Activated naive CD4-positive, alpha-beta T cell treated with anti-CD3 and anti-CD28 coated beads, Interleukin-2, amount 50 U/mL, for 72 hours (primary cell): Measurements from ENCODE around the gene POLR1F. TPM values are rescaled to one million over a fixed set of nuclear protein-coding genes. Genes with fewer than 3 reads are reported as not detected.
"Not testable (repeated sequence)": the region's sequence is repeated elsewhere in the genome, so short reads cannot be mapped to it uniquely, and the experiment has no call there.

ENCODE experiments used
- ATAC-seq, 2 donors: fragments of 150-1000 bp; cut with Tn5 transposase; 2 replicates each; pipeline ENCODE4 v1.10.0; 2021; ENCODE audit warnings: mild to moderate bottlenecking in 2 of 2, moderate library complexity in 2 of 2
- DNase-seq, 2 donors: peaks; one replicate each; pipeline ENCODE4 v3.0.0; 2021 to 2022; ENCODE audit warnings: low spot score in 2 of 2
- H3K27ac Mint-ChIP-seq, 2 donors: one replicate each; pipeline ENCODE4 v1.8.0; 2022; ENCODE audit warnings: mild to moderate bottlenecking in 2 of 2, mixed read lengths in 2 of 2
- H3K36me3 Mint-ChIP-seq, 2 donors: one replicate each; pipeline ENCODE4 v1.8.0; 2022; ENCODE audit warnings: mixed read lengths in 2 of 2
- H3K9me3 Mint-ChIP-seq, 2 donors: one replicate each; pipeline ENCODE4 v1.8.0; 2022; ENCODE audit warnings: mixed read lengths in 2 of 2
- total RNA-seq, 2 donors: library from RNA; stranded (reverse); gene quantifications; one replicate each; pipeline ENCODE4 v1.2.3, GENCODE V29; 2022

The POLR1F gene
- total RNA-seq, 2 donors from 2014 or later: 15.7 to 26.0 TPM

GRCh38 chr7:19692111-19692828 lies 16.6 kb downstream of the POLR1F start:
- ATAC-seq (no peak), DNase-seq (no peak)
- H3K36me3 Mint-ChIP-seq: peaks cover 0 to 6% of the 10 kb centered on the region in 2 donors
- no peak overlapping the region for H3K27ac Mint-ChIP-seq
- no peaks in the 10 kb centered on the region for H3K9me3 Mint-ChIP-seq

- H3K27ac Mint-ChIP-seq: no peak overlapping the region
- H3K9me3 Mint-ChIP-seq: peaks cover 0 to 4% of the 10 kb centered on the region in 2 donors
- ATAC-seq (no peak), DNase-seq (no peak)
- peaks cover 0 to 10% of the 10 kb centered on the region in 2 donors for H3K36me3 Mint-ChIP-seq
These were observed 18.1 kb downstream of the POLR1F start for GRCh38 chr7:19690736-19691135.

- H3K9me3 Mint-ChIP-seq, DNase-seq, H3K36me3 Mint-ChIP-seq, H3K27ac Mint-ChIP-seq, ATAC-seq: not testable (repeated sequence)
These were observed 19.7 kb downstream of the POLR1F start for GRCh38 chr7:19689130-19689529.

GRCh38 chr7:19681596-19681995 lies 27.2 kb downstream of the POLR1F start:
- Mint-ChIP-seq H3K27ac (no peak overlapping the region), H3K36me3 (peaks cover 0 to 4% of the 10 kb centered on the region in 2 donors), H3K9me3 (peaks cover 7 to 11% of the 10 kb centered on the region in 2 donors)
- ATAC-seq (no peak), DNase-seq (no peak)

DNA sequence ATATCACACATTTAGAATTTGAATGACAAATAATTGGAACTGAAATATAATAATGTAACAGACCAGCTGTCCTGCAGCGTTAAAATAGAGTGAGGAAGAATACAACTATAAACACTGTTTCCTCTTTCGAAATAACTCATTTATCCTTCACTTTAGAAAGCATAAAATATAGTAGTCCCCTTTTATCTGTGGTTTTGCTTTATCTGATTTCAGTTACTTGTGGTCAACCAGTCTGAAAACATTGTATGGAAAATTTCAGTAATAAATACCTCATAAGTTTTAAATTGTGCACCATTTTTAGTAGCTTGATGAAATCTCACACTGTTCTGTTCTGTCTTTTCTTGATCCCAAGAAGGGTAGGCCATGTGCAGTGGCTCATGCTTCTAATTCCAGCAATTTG lies 31.7 kb downstream of the POLR1F start:
- DNase-seq: no peak
- ATAC-seq: peak in 1 of 2 donors; percentile 34
- Mint-ChIP-seq H3K36me3 (no peaks in the 10 kb centered on the region), H3K27ac (no peak overlapping the region), H3K9me3 (peaks cover under 1% of the 10 kb centered on the region in 2 donors)

DNA sequence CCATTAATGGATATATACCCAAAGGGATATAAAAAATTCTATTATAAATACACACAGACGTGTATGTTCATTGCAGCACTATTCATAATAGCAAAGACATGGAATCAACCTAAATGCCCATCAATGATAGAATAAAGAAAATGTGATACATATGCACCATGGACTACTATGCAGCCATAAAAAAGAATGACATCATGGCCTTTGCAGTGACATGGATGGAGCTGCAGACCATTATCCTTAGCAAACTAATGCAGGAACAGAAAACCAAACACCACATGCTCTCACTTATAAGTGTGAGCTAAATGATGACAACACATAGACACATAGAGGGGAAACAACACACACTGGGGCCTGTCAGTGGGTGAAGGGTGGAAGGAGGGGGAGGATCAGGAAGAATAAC lies 33.0 kb downstream of the POLR1F start:
- DNase-seq (no peak), ATAC-seq (no peak)
- H3K27ac Mint-ChIP-seq: peak overlapping the region in 1 of 2 donors; percentile 4
- H3K36me3 Mint-ChIP-seq: no peaks in the 10 kb centered on the region
- H3K9me3 Mint-ChIP-seq: no peaks in the 10 kb centered on the region

- Mint-ChIP-seq H3K27ac (no peak overlapping the region), H3K9me3 (no peaks in the 10 kb centered on the region), H3K36me3 (no peaks in the 10 kb centered on the region)
- no peak for DNase-seq
- no peak for ATAC-seq
These were observed 34.4 kb downstream of the POLR1F start for GRCh38 chr7:19674266-19674960.

- no peaks in the 10 kb centered on the region for H3K36me3 Mint-ChIP-seq
- ATAC-seq (no peak), DNase-seq (no peak)
- H3K9me3 Mint-ChIP-seq: no peaks in the 10 kb centered on the region
- H3K27ac Mint-ChIP-seq: no peak overlapping the region
These were observed 38.0 kb downstream of the POLR1F start for GRCh38 chr7:19670806-19671205.

DNA sequence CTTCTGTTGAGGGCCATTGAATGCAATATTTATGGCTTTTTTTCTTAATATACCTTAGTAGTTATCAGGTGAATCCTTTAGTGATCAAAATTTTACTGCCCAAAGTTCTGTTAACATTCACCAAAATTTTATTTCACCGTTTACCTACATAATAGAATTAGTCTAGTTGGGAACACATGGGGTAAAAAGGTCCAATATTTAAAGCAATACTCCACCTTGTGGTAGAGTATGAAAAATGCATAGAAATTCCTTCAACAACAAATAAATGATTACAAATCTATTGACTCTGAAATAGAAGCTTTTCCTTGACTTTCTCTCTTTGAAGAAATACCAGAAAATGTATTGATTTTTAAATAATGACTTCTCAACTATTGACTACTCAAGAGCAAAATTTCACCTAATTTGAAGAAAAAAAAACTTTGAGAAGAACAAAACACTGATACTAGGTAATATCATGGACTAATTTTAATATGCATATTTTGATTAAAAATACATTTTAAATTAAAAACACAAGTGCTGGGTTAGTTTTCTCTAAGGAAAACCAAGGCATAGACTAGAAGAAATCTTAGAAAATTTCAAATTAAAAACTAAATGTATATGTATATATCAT lies 43.3 kb downstream of the POLR1F start:
- ATAC-seq: no peak

GRCh38 chr7:19663816-19664462 lies 44.9 kb downstream of the POLR1F start:
- H3K27ac Mint-ChIP-seq: no peak overlapping the region

More for the DNA sequence above, 43.3 kb downstream of the POLR1F start:
- Mint-ChIP-seq H3K27ac (no peak overlapping the region), H3K9me3 (no peaks in the 10 kb centered on the region), H3K36me3 (no peaks in the 10 kb centered on the region)
- no peak for DNase-seq

DNA sequence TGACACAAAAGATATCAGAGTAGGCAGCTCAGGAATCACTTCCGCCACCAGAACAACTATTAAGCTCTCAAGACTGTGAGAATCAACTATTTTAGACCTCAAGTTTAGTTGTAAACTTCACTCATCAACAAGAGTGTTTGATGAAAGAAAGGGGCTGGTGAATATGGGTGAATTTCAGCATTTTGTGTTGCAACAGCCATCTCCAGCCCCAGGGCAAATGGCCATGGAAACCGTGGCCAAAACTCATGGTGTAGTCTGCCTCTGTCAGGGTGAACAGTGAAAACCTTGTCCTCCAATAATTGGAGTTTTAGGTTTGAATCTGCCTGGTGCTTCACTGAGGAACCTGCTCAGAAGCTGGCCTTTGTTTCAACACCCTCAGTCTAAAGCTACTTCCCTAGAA lies 60.0 kb downstream of the POLR1F start:
- DNase-seq (no peak), ATAC-seq (no peak)
- no peak overlapping the region for H3K27ac Mint-ChIP-seq
- peaks cover 10 to 25% of the 10 kb centered on the region in 2 donors for H3K36me3 Mint-ChIP-seq
- peaks cover 23% of the 10 kb centered on the region in 2 donors for H3K9me3 Mint-ChIP-seq

More at GRCh38 chr7:19663816-19664462, 44.9 kb downstream of the POLR1F start:
- no peak for DNase-seq
- Mint-ChIP-seq H3K36me3 (no peaks in the 10 kb centered on the region), H3K9me3 (no peaks in the 10 kb centered on the region)
- no peak for ATAC-seq

Other genes starting within 250 kb of the POLR1F start
- not detected for gene TMEM196, start 64.6 kb upstream of the POLR1F start, total RNA-seq